Loucy (cell line): ENCODE results near the gene SERTM1.

ENCODE experiments used
- H2AFZ ChIP-seq: fragments of 200-600 bp; sonication (generic); 2 replicates; pipeline ENCODE4 v1.6.0; 2016; ENCODE audit warnings: antibody characterized with exemption, mild to moderate bottlenecking, low read length, moderate library complexity
- H3F3A ChIP-seq: fragments of 200-600 bp; 2 replicates; pipeline ENCODE4 v1.6.0; 2016; ENCODE audit warnings: antibody characterized with exemption, low read depth, mild to moderate bottlenecking
- H3K27me3 ChIP-seq: fragments of 200-600 bp; sonication (generic); 2 replicates; pipeline ENCODE4 v1.6.1; 2014; ENCODE audit warnings: low read length, mild to moderate bottlenecking; ENCODE audit not compliant: insufficient read depth, poor library complexity, severe bottlenecking
- H3K36me3 ChIP-seq: fragments of 200-600 bp; sonication (generic); 2 replicates; pipeline ENCODE4 v1.6.1; 2016; ENCODE audit warnings: low read length; ENCODE audit not compliant: insufficient read depth
- H3K4me1 ChIP-seq: fragments of 200-600 bp; sonication (generic); 2 replicates; pipeline ENCODE4 v1.5.1; 2014; ENCODE audit warnings: low read length, mild to moderate bottlenecking; ENCODE audit not compliant: insufficient read depth, poor library complexity, severe bottlenecking
- H3K4me2 ChIP-seq: fragments of 200-600 bp; sonication (generic); 2 replicates; pipeline ENCODE4 v1.6.0; 2014; ENCODE audit warnings: antibody characterized with exemption, low read length, low read depth, mild to moderate bottlenecking; ENCODE audit not compliant: poor library complexity, severe bottlenecking
- H3K4me3 ChIP-seq: fragments of 200-600 bp; sonication (generic); 2 replicates; pipeline ENCODE4 v1.5.1; 2014; ENCODE audit warnings: low read length, mild to moderate bottlenecking, mixed read lengths; ENCODE audit not compliant: poor library complexity, severe bottlenecking
- H3K79me2 ChIP-seq: fragments of 200-600 bp; sonication (generic); 2 replicates; pipeline ENCODE4 v1.6.1; 2014; ENCODE audit warnings: low read length; ENCODE audit not compliant: insufficient read depth
- H3K9ac ChIP-seq: fragments of 200-600 bp; sonication (generic); 2 replicates; pipeline ENCODE4 v1.6.0; 2014; ENCODE audit warnings: mild to moderate bottlenecking, low read depth, low read length, moderate library complexity; ENCODE audit not compliant: poor library complexity, severe bottlenecking
- H3K9me2 ChIP-seq: fragments of 200-600 bp; sonication (generic); replicated peaks from 2 replicates; pipeline ENCODE4 v1.6.1; 2016; ENCODE audit warnings: low read depth, low read length, mixed read lengths
- H3K9me3 ChIP-seq: fragments of 200-600 bp; sonication (generic); 2 replicates; pipeline ENCODE4 v1.6.1; 2014; ENCODE audit warnings: mild to moderate bottlenecking, antibody characterized with exemption, low read length, low read depth; ENCODE audit not compliant: insufficient read depth
- H4K20me1 ChIP-seq: fragments of 200-600 bp; sonication (generic); 2 replicates; pipeline ENCODE4 v1.6.0; 2014; ENCODE audit warnings: antibody characterized with exemption, low read length, mild to moderate bottlenecking; ENCODE audit not compliant: insufficient read depth, poor library complexity, severe bottlenecking
- CTCF ChIP-seq: fragments of 200-600 bp; sonication (generic); conservative IDR thresholded peaks from 2 replicates; pipeline ENCODE4 v1.5.1; 2014; ENCODE audit warnings: mild to moderate bottlenecking, antibody characterized with exemption, low read length
- EZH2phosphoT487 ChIP-seq: fragments of 200-600 bp; IDR thresholded peaks from 2 replicates; pipeline ENCODE4 v1.6.1; 2018; ENCODE audit warnings: antibody characterized with exemption, mild to moderate bottlenecking, moderate library complexity, borderline replicate concordance

SERTM1 gene

GRCh38 chr13:36674337-36675212 is 755 bp downstream of the SERTM1 start:
- Histone ChIP-seq H2AFZ (no peak overlapping the region), H3K4me3 (no peak overlapping the region), H3F3A (no peaks in the 10 kb centered on the region), H4K20me1 (no peaks in the 10 kb centered on the region), H3K4me2 (no peak overlapping the region), H3K36me3 (no peaks in the 10 kb centered on the region), H3K79me2 (no peaks in the 10 kb centered on the region), H3K4me1 (no peaks in the 10 kb centered on the region), H3K9ac (no peak overlapping the region), H3K27me3 (no peaks in the 10 kb centered on the region), H3K9me3 (no peaks in the 10 kb centered on the region), H3K9me2 (no peaks in the 10 kb centered on the region)
- TF ChIP-seq CTCF: no peak
- no peak for TF ChIP-seq EZH2phosphoT487

DNA sequence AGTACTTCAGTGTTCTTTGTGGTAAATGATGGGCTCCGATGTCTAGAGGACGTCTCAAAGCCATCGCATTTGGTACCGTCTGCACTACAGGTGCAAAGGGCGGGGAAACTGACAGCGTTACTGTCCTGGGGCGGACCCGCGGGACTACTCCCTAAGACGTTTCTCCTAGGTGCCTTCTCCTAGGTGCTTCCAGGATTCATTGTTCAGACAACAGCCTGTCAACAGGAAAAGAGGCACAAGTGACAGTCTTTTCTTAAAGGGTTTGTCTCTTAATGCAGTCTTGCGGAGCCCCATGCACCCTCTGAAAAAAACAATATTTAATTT is 1.4 kb downstream of the SERTM1 start:
- no peaks in the 10 kb centered on the region for H4K20me1 ChIP-seq
- no peaks in the 10 kb centered on the region for H3K27me3 ChIP-seq
- no peaks in the 10 kb centered on the region for H3F3A ChIP-seq
- no peak overlapping the region for H3K4me3 ChIP-seq
- H3K36me3 ChIP-seq: no peaks in the 10 kb centered on the region
- H3K79me2 ChIP-seq: no peaks in the 10 kb centered on the region
- H3K9me2 ChIP-seq: no peaks in the 10 kb centered on the region
- no peaks in the 10 kb centered on the region for H3K4me1 ChIP-seq
- no peaks in the 10 kb centered on the region for H3K9me3 ChIP-seq
- no peak overlapping the region for H3K4me2 ChIP-seq
- H3K9ac ChIP-seq: no peak overlapping the region
- no peak overlapping the region for H2AFZ ChIP-seq
- TF ChIP-seq CTCF (no peak), EZH2phosphoT487 (no peak)

DNA sequence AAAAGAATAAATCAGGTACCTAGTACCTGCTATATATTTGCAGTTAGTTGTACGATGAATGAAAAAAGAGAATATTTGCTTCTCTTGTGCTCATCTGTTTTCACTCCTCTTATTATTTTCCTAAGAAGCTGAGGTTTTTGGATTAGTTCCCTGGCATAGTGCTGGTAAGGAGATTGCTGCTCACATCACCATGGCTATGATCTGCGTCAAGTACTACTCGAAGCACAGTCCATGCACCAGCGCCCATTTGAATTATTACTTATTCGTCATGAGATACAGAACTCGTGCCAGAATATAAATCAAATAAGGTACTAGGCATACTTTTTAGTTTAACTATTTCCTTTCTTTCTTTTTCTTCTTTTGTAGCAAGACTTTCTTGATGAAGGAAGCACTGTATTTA is 7.1 kb downstream of the SERTM1 start:
- no peak overlapping the region for H3K9ac ChIP-seq
- no peaks in the 10 kb centered on the region for H3K9me3 ChIP-seq
- H3K9me2 ChIP-seq: no peaks in the 10 kb centered on the region
- no peaks in the 10 kb centered on the region for H3F3A ChIP-seq
- no peaks in the 10 kb centered on the region for H3K27me3 ChIP-seq
- H3K4me1 ChIP-seq: no peaks in the 10 kb centered on the region
- H3K4me3 ChIP-seq: no peak overlapping the region
- H2AFZ ChIP-seq: no peak overlapping the region
- H3K36me3 ChIP-seq: no peaks in the 10 kb centered on the region
- TF ChIP-seq EZH2phosphoT487 (no peak), CTCF (no peak)
- no peaks in the 10 kb centered on the region for H4K20me1 ChIP-seq
- no peak overlapping the region for H3K4me2 ChIP-seq
- no peaks in the 10 kb centered on the region for H3K79me2 ChIP-seq
